ENCODE results near the gene PUDP. TPM values are rescaled to one million over a fixed set of nuclear protein-coding genes. Genes with fewer than 3 reads are reported as not detected.
A peak's percentile ranks its signal among the peaks of the same experiment; 100 is the strongest.

The PUDP gene
- polyA plus RNA-seq, 1 experiment, result 32.0 TPM

GRCh38 chrX:7132335-7133049 lies 15.5 kb downstream of the PUDP start:
- POLR2A ChIA-PET, result no interaction called here
- H3K9me3 ChIP-seq (ENCODE audit: control insufficient read depth, insufficient read depth, low read length), result no peaks in the 10 kb centered on the region
- no peaks in the 10 kb centered on the region for H3K27me3 ChIP-seq (ENCODE audit: control insufficient read depth, insufficient read depth, low read length)
- peak overlapping the region; percentile 4 for H3K27ac ChIP-seq (ENCODE audit: low read depth, low read length)
- DNase-seq (ENCODE audit: low read depth, low spot score), result no peak
- H3K4me3 ChIP-seq (ENCODE audit: low read depth, low read length), result no peak overlapping the region
- peak; percentile 54 for TF ChIP-seq CTCF (IDR thresholded peaks at IDR 0.05; ENCODE audit: low read depth, low read length)
- CTCF ChIA-PET, result interaction anchor here (0.7 to 1.0 kb wide), 4 partner anchors 8 to 16 kb away, joined by 3 to 4 read pairs (median 4); partner anchors contain the start of gene PUDP

GRCh38 chrX:7131621-7132020 lies 16.3 kb downstream of the PUDP start:
- TF ChIP-seq CTCF (IDR thresholded peaks at IDR 0.05; ENCODE audit: low read depth, low read length), result no peak
- no peak overlapping the region for H3K4me3 ChIP-seq (ENCODE audit: low read depth, low read length)
- CTCF ChIA-PET, result interaction anchor here (0.7 kb wide), 1 partner anchor 8 kb away, joined by 4 read pairs; no protein-coding TSS in a partner anchor
- H3K27me3 ChIP-seq (ENCODE audit: control insufficient read depth, insufficient read depth, low read length), result no peaks in the 10 kb centered on the region
- H3K27ac ChIP-seq (ENCODE audit: low read depth, low read length), result no peak overlapping the region
- no peak for DNase-seq (ENCODE audit: low read depth, low spot score)
- H3K9me3 ChIP-seq (ENCODE audit: control insufficient read depth, insufficient read depth, low read length), result no peaks in the 10 kb centered on the region
- POLR2A ChIA-PET, result no interaction called here

GRCh38 chrX:7127056-7127455 lies 20.9 kb downstream of the PUDP start:
- POLR2A ChIA-PET, result no interaction called here
- H3K4me3 ChIP-seq (ENCODE audit: low read depth, low read length), result no peak overlapping the region
- no peaks in the 10 kb centered on the region for H3K9me3 ChIP-seq (ENCODE audit: control insufficient read depth, insufficient read depth, low read length)
- H3K27ac ChIP-seq (ENCODE audit: low read depth, low read length), result no peak overlapping the region
- CTCF ChIA-PET, result interaction anchor here (1.1 kb wide), 1 partner anchor 8 kb away, joined by 3 read pairs; no protein-coding TSS in a partner anchor
- no peak for DNase-seq (ENCODE audit: low read depth, low spot score)
- no peaks in the 10 kb centered on the region for H3K27me3 ChIP-seq (ENCODE audit: control insufficient read depth, insufficient read depth, low read length)
- TF ChIP-seq CTCF (IDR thresholded peaks at IDR 0.05; ENCODE audit: low read depth, low read length), result no peak

- no peak for DNase-seq (ENCODE audit: low read depth, low spot score)
Measured at GRCh38 chrX:7120878-7121219, 27.1 kb downstream of the PUDP start.

More at GRCh38 chrX:7120878-7121219, 27.1 kb downstream of the PUDP start:
- ChIA-PET CTCF (no interaction called here), POLR2A (no interaction called here)
- Histone ChIP-seq H3K27me3 (ENCODE audit: control insufficient read depth, insufficient read depth, low read length) (no peaks in the 10 kb centered on the region), H3K27ac (ENCODE audit: low read depth, low read length) (no peak overlapping the region), H3K4me3 (ENCODE audit: low read depth, low read length) (no peak overlapping the region), H3K9me3 (ENCODE audit: control insufficient read depth, insufficient read depth, low read length) (no peaks in the 10 kb centered on the region)
- TF ChIP-seq CTCF (IDR thresholded peaks at IDR 0.05; ENCODE audit: low read depth, low read length), result no peak

All from AG04450 (cell line).